HG02981 (cell line): Measurements from ENCODE around the gene TTLL9.

Experiments used
- ATAC-seq: cut with Tn5 transposase; IDR thresholded peaks from one replicate; pipeline ENCODE4 v1.9.1; 2021; ENCODE audit warnings: mild to moderate bottlenecking, moderate library complexity; ENCODE audit not compliant: unreplicated experiment

The TTLL9 gene

GRCh38 chr20:31857861-31858759 lies 12.3 kb upstream of the TTLL9 start:
- no peak for ATAC-seq

GRCh38 chr20:31858760-31859083 lies 11.7 kb upstream of the TTLL9 start:
- no peak for ATAC-seq

GRCh38 chr20:31859266-31859997 lies 11.0 kb upstream of the TTLL9 start:
- no peak for ATAC-seq

GRCh38 chr20:31859998-31860380 lies 10.4 kb upstream of the TTLL9 start:
- ATAC-seq, result no peak

- ATAC-seq, result no peak
Observed at GRCh38 chr20:31860390-31861134, 9.9 kb upstream of the TTLL9 start.

GRCh38 chr20:31861135-31861384 lies 9.4 kb upstream of the TTLL9 start:
- ATAC-seq, result no peak

- no peak for ATAC-seq
Observed at GRCh38 chr20:31861385-31862156, 8.9 kb upstream of the TTLL9 start.

GRCh38 chr20:31862157-31862470 lies 8.3 kb upstream of the TTLL9 start:
- no peak for ATAC-seq

GRCh38 chr20:31862506-31862905 lies 7.9 kb upstream of the TTLL9 start:
- ATAC-seq, result no peak

GRCh38 chr20:31863296-31864085 lies 6.9 kb upstream of the TTLL9 start:
- no peak for ATAC-seq

GRCh38 chr20:31864521-31865400 lies 5.7 kb upstream of the TTLL9 start:
- ATAC-seq, result no peak

GRCh38 chr20:31866221-31866620 lies 4.2 kb upstream of the TTLL9 start:
- no peak for ATAC-seq

- no peak for ATAC-seq
Observed at GRCh38 chr20:31868853-31869672, 1.4 kb upstream of the TTLL9 start.

GRCh38 chr20:31869673-31869941 lies 827 bp upstream of the TTLL9 start:
- no peak for ATAC-seq

- ATAC-seq, result no peak
Observed at GRCh38 chr20:31870726-31871617, 538 bp downstream of the TTLL9 start.

- no peak for ATAC-seq
Observed at GRCh38 chr20:31871618-31871954, 1.2 kb downstream of the TTLL9 start.

- no peak for ATAC-seq
Observed at GRCh38 chr20:31872406-31872805, 2.0 kb downstream of the TTLL9 start.

- no peak for ATAC-seq
Observed at GRCh38 chr20:31875671-31876070, 5.2 kb downstream of the TTLL9 start.
